Measurements from ENCODE around the gene GRM7. TPM values are rescaled to one million over a fixed set of nuclear protein-coding genes. Genes with fewer than 3 reads are reported as not detected.
A peak's percentile ranks its signal among the peaks of the same experiment; 100 is the strongest.

GRM7 gene
- total and polyA plus RNA-seq, 9 of the 15 experiments (the other 6 are each of a cell fraction or from before 2014, with no cell fraction given), result not detected

GRCh38 chr3:6857510-6857909 lies 3.4 kb upstream of the GRM7 start:
- TF ChIP-seq MAFG (tag; conservative IDR thresholded peaks at IDR 0.05) (0 out of 2 replicates have a peak, but pooled peaks have one; percentile 25), ZNF316 (IDR thresholded peaks at IDR 0.05) (peak; percentile 35; the same call in 1 of the 2 replicates), ZKSCAN1 (IDR thresholded peaks at IDR 0.05; ENCODE audit: low read depth, low read length) (no peak), MAFK (IDR thresholded peaks at IDR 0.05; ENCODE audit: low read length) (0 out of 2 replicates have a peak, but pooled peaks have one; percentile 16), C11orf30 (IDR thresholded peaks at IDR 0.05; ENCODE audit: low read depth) (peak; percentile 18; the same call in 1 of the 2 replicates)
- Histone ChIP-seq H3K9me3 (replicated peaks; ENCODE audit: control insufficient read depth, insufficient read depth, low read depth, low read length) (no peaks in the 10 kb centered on the region), H3K27ac (ENCODE audit: extremely low read depth, low read depth, low read length) (no peak overlapping the region), H3K9me1 (ENCODE audit: control insufficient read depth, insufficient read depth, low read length) (no peaks in the 10 kb centered on the region), H3K9ac (ENCODE audit: insufficient read depth in 1 of 2, low read depth in 2 of 2, low read length in 2 of 2) (no peak overlapping the region), H3K4me2 (ENCODE audit: insufficient read depth, low read length) (no peak overlapping the region), H2AFZ (ENCODE audit: low read depth, low read length) (no peak overlapping the region), H3K4me1 (replicated peaks in 1 of 2; ENCODE audit: control insufficient read depth in 2 of 2, insufficient read depth in 2 of 2, low read length in 2 of 2) (peaks cover 0 to 3% of the 10 kb centered on the region in 2 experiments; a peak in 1 of 5 replicates), H3K36me3 (ENCODE audit: control insufficient read depth, insufficient read depth, low read length) (no peaks in the 10 kb centered on the region), H3K79me2 (ENCODE audit: control insufficient read depth, insufficient read depth, low read length) (no peaks in the 10 kb centered on the region), H3K4me3 (no peak overlapping the region), H3K27me3 (ENCODE audit: control insufficient read depth in 2 of 2, insufficient read depth in 2 of 2, low read length in 2 of 2) (peaks cover 0 to 8% of the 10 kb centered on the region in 2 experiments; a peak in 2 of 5 replicates), H4K20me1 (replicated peaks; ENCODE audit: control insufficient read depth, insufficient read depth, low read length) (no peaks in the 10 kb centered on the region)
- ChIA-PET POLR2A (no interaction called here), CTCF (ENCODE audit: low intra/inter-chr PET ratio) (no interaction called here)
- in situ Hi-C loops (cut with MboI) (no loop called here), intact Hi-C loops (cut with micrococcal nuclease) (no loop called here)
- BruUV-seq (replicated peaks), result no TSS peak
- WGBS (ENCODE audit: insufficient coverage, low coverage, missing lambda C conversion rate), result under 1% methylated on average over 5 of the region's 5 CpGs
- no peak for DNase-seq (ENCODE audit: extremely low read depth in 1 of 4, low spot score in 3 of 4)
- ATAC-seq, result no peak
- FAIRE-seq, result no peak

- Histone ChIP-seq H3K4me2 (ENCODE audit: insufficient read depth, low read length) (no peak overlapping the region), H3K27me3 (ENCODE audit: control insufficient read depth in 2 of 2, insufficient read depth in 2 of 2, low read length in 2 of 2) (peaks cover 0 to 8% of the 10 kb centered on the region in 2 experiments; a peak in 2 of 5 replicates), H3K9ac (ENCODE audit: insufficient read depth in 1 of 2, low read depth in 2 of 2, low read length in 2 of 2) (no peak overlapping the region), H3K79me2 (ENCODE audit: control insufficient read depth, insufficient read depth, low read length) (no peaks in the 10 kb centered on the region), H3K9me3 (replicated peaks; ENCODE audit: control insufficient read depth, insufficient read depth, low read depth, low read length) (no peaks in the 10 kb centered on the region), H2AFZ (ENCODE audit: low read depth, low read length) (no peak overlapping the region), H3K9me1 (ENCODE audit: control insufficient read depth, insufficient read depth, low read length) (no peaks in the 10 kb centered on the region), H3K27ac (ENCODE audit: extremely low read depth, low read depth, low read length) (no peak overlapping the region), H3K4me3 (no peak overlapping the region), H3K4me1 (replicated peaks in 1 of 2; ENCODE audit: control insufficient read depth in 2 of 2, insufficient read depth in 2 of 2, low read length in 2 of 2) (peaks cover 0 to 3% of the 10 kb centered on the region in 2 experiments; a peak in 1 of 5 replicates), H4K20me1 (replicated peaks; ENCODE audit: control insufficient read depth, insufficient read depth, low read length) (no peaks in the 10 kb centered on the region), H3K36me3 (ENCODE audit: control insufficient read depth, insufficient read depth, low read length) (no peaks in the 10 kb centered on the region)
- ATAC-seq (no peak), DNase-seq (ENCODE audit: extremely low read depth in 1 of 4, low spot score in 3 of 4) (no peak), FAIRE-seq (no peak)
- BruUV-seq (replicated peaks), result no TSS peak
- ChIA-PET CTCF (ENCODE audit: low intra/inter-chr PET ratio) (no interaction called here), POLR2A (no interaction called here)
- TF ChIP-seq MLX (CRISPR knock-in tag; conservative IDR thresholded peaks at IDR 0.05), result no peak
- no peak for TF ChIP-seq NCOA1 (IDR thresholded peaks at IDR 0.05; ENCODE audit: low read depth)
- TF ChIP-seq NBN (IDR thresholded peaks at IDR 0.05; ENCODE audit: low read depth), result no peak
- no peak for TF ChIP-seq SREBF2 (CRISPR knock-in tag; IDR thresholded peaks at IDR 0.05)
- intact Hi-C loops (cut with micrococcal nuclease) (no loop called here), in situ Hi-C loops (cut with MboI) (no loop called here)
- 1% methylated on average over 25 of the region's 28 CpGs for WGBS (ENCODE audit: insufficient coverage, low coverage, missing lambda C conversion rate)
Measured at GRCh38 chr3:6860149-6860953, 564 bp upstream of the GRM7 start.

Measured in K562 (cell line).